Effector CD4-positive, alpha-beta T cell (primary cell): ENCODE data around the gene EGFL6.
"Not testable (repeated sequence)": the region's sequence is repeated elsewhere in the genome, so short reads cannot be mapped to it uniquely, and the experiment has no call there.

Experiments
- DNase-seq: peaks from one replicate; pipeline ENCODE4 v3.0.0-alpha.2; 2020

The EGFL6 gene

DNA sequence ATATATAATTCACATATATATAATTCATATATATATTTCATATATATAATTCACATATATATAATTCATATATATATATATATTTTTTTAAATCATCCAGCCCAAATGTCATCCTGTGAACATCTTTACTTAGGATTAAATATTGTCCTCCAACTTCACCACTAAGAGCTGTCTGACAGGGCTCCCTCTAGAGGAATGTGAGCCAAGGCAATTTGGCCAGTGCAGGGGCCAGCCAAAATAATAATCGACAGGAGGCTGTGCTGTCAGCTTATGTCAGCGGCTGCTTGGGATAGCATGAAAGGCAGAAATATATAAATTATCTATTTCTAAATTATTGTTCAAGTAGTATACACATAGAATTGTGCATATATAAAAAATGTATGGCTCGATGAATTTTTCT, 29.5 kb downstream of the EGFL6 start:
- no peak for DNase-seq

DNA sequence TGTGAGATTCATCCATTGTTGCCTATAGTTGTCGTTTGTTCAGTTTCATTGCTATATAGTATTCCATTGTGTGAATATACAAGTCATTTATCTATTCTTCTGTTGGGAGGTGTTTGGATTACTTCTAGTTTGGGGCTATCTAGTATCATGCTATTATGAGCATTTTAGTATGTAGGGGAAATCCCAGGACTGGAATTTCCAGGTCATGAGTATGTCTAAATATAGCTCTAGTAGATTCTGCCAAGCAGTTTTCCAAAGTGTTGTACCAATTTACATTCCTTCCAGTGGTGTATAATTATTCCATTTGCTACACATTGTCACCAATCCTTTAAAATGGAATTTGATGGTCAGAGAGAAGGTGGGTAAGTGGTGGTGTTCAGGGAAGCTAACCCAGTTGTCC, 30.1 kb downstream of the EGFL6 start:
- no peak for DNase-seq

DNA sequence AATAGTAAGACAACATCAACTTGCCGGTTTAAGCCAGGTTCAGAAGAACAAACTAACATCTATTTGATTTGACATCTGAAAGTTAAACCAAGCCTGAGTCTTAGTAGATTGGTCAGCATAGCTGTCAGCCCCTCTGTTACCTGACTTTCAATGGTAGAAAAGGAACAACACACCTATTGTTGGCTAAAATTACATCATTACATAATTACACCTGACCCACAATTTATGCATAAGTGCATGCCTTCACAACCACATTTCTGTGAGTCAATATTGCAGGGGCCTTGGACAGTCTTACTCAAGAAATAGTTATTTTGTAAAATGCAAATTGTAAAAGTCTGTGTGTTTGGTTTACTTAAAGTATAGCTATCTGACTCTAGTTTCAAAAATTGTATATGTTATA, 36.2 kb downstream of the EGFL6 start:
- no peak for DNase-seq

DNA sequence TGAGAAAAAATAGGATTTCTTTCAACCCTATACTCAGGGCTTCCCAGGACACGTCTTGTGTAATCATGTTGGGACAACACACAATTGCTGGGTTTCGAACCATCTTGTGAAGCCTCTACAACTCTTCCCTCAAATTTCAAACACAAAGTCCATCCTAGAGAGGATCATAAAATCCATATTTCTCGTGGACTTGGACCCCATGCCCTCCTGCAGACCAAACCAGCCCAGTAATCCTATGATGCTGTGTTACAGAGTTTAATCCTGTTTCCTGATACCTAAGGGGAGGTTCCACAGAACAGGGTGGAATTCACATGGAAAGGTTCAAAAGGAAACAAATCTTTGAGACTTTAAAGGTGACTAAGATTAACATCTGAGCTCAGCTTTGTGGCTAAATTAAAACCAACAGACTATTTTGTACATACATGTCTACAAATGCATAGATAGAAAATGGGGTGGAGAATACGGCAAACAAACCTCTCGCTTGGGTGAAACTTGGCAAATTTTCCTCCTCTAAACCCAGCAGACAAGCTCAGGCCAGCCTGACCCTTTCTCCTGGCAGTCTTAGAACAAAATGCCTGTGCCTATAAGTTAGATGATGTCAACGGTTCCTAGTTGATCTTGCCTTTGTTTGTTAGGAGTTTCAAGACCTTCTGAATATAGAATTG, 38.1 kb downstream of the EGFL6 start:
- no peak for DNase-seq

DNA sequence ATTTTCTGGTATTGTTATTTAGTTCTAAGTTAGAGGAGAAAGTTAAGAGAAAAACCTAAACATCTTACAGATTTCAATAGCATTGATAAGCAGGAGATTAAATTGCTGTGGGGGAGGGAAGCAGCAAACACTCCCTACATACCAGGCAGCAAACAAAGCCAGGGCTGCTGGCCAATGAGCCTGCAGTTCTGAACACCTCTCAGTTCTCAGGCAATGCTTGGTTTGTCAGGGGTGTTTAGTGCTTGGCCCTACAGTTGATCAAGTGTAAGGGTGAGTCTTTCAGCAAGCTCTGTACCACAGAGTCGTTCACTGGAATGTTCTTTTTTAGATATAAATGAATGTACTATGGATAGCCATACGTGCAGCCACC, 38.6 kb downstream of the EGFL6 start:
- DNase-seq, result no peak

DNA sequence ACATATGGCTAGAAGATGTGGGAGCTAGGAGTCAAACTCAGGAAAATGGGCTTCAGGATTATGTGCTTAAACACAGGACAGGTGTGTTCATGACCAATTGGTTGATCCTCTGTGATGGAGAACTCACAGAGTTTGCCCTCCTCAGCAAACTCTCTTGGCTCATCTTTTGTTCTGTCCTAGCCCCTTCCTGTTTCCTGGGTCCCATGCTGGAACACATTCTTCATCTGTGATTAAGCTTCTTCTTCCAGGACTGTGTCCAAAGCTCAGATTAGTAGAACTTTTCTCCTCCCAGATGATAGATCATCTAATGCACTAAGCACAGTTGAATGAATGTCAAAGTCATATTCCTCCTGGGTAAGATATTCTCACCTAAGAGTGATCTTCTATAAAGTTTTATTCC, 44.8 kb downstream of the EGFL6 start:
- DNase-seq, result no peak

DNA sequence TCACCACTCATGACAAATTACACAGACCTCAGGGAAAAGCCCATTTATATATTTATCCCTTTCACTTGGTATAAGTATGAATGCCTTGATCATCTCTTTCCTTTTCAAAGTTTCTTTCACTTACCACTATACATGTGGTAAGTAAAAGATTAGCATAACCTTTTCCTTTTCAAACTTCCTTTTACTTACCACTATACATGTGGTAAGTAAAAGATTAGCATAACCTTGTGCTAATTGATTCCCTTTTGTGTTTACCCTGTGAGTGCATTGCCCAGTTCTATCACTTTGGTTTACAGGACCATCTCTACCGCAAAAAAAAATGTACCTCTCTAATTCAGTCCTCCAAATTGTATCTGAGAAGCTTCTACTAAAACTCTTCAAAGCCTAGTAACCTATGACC, 50.8 kb downstream of the EGFL6 start:
- DNase-seq, result no peak

DNA sequence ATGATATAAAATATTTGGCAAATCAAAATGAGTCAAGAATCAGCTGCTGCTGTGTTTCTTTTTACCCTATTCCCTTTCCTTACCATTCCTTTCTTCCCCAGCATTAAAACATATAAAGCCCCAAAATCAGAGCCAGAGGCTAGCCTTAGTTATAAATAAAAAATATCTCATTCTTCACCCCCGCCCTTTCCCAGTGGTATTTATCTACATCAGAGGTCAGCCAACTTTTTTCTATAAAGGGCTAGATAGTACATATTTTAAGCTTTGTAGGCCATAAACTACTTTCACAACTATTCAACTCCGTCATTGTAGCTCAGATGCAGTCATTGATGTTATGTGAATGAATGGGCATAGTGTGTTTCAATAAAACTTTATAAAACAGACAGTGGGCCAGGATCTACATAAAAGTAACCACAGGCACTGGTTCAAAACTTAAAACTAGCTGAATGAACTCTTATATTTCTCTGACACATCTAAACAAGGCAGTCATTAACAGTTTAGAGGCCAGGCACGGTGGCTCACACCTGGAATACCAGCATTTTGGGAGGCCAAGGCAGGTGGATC, 53.1 kb downstream of the EGFL6 start:
- no peak for DNase-seq

DNA sequence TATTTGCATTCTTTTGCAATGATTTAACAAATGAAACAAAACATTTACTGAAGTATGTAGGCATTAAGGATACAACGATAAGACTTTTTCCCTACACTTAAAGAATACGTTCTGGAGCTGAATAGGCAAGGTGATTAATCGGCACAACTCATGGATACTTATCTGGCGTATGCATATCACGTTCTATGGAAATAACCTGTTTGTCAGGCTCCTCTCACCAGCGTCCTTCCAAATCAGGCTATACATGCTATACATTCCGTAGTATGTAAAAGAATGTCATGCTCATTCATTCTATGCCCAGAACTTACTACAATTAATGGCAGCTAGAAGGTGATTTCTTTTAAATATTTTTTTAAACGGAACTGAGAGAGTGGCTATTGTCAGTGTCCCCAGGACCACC, 57.9 kb downstream of the EGFL6 start:
- no peak for DNase-seq

DNA sequence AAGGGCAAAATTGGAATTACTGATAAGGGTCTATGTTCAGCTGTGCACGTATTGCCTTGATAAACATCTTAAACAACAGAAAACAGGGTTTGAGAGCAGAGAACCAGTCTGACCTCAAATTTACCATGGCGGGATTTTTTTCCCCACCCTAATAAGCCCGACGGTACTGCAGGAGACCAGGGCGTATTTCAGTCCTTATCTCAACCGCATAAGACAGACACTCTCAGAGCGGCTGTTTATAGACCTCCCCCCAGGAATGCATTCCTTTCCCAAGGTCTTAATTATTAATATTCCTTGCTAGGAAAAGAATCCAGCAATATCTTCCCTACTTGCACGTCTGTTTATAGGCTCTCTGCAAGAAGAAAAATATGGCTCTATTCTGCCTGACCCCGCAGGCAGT, 67.8 kb downstream of the EGFL6 start:
- not testable (repeated sequence) for DNase-seq

DNA sequence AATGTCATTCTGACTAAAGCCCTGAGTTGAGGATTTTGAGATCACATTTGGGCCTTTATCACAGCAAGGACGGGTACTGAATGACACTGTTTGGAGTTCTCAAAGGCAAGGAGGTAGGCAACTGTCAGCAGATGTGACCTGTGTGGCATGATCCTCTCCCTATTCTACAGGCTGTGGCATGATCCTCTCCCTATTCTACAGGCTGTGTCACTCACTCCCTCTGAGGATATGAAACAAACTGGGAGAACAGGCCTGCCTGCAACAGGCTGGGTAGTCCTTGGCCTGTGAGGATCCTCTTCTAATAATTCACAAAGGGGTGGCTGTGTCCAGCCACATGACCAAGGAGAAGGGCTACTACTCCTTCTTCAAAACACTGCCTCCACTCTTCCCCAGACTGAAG, 68.6 kb downstream of the EGFL6 start:
- DNase-seq, result no peak

DNA sequence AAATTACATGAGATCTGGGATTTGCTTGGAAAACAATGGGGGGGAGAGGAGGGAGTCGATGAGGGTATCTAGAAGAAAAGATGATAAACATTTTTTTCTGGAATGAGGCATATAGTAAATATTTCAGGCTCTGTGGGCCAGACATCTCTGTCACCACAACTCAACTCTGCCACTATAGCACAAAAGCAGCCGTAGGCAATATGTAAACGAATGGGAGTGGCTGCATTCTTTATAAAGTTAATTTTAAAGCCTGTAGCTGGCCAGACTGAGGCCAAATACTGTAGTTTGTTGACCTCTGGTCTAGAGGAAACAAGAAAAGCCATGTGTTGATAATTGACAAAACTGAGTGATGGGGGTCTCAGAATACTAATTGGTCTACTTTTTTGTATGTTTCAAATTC, 69.4 kb downstream of the EGFL6 start:
- DNase-seq, result no peak

DNA sequence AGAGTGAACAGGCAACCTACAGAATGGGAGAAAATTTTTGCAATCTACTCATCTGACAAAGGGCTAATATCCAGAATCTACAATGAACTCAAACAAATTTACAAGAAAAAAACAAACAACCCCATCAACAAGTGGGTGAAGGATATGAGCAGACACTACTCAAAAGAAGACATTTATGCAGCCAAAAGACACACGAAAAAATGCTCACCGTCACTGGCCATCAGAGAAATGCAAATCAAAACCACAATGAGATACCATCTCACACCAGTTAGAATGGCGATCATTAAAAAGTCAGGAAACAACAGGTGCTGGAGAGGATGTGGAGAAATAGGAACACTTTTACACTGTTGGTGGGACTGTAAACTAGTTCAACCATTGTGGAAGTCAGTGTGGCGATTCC, 72.3 kb downstream of the EGFL6 start:
- DNase-seq, result not testable (repeated sequence)

DNA sequence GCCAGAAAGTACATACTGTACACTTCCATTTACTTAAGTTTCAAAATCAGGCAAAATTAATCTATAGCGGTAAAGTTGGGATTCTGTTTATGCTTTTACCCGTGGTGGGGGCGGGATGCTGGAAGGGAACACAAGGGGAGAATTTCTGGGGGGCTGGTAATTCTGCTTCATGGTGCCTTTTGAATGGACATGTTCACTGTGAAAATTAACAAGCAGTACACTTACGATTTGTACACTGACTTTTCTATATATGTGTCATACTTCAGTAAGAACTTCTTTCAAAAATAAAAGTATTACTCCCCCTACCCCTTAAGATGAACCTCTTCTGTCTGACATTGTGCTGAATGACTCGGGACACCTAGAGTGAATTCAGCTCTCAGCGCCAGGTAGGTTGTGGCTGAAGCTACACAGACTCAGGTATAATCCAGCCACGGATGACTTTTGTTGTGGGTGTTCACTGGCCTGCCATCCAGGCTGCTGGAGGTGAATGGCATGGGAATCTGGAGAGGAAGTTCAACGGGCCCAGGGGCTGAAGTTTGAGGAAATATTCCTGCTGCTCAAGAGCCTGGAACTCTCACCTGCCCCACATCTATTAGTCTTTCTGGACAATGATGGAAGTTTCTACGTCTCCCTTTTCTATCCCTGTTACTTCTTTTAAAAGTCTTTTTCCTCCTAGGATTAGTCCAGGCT, 76.2 kb downstream of the EGFL6 start:
- no peak for DNase-seq

DNA sequence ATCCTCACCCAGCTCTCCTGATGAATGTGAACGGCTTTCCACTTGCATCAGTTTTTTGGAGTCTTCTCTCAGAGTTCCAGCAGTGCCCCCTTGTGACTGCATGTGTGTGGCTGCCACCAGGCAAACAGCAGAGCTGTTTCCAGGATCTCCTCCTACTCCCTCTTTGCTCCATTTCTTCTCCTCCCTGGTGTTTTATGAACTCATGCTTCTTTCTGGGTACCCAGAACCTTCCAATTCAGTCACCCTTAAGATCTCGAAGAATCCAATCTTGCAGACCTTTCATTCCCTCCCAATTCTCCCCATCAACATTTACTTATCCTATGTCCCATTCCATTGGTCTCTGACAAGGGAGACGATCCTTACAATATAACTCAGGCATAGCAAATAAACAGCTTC, 76.8 kb downstream of the EGFL6 start:
- peak; percentile 8 for DNase-seq

DNA sequence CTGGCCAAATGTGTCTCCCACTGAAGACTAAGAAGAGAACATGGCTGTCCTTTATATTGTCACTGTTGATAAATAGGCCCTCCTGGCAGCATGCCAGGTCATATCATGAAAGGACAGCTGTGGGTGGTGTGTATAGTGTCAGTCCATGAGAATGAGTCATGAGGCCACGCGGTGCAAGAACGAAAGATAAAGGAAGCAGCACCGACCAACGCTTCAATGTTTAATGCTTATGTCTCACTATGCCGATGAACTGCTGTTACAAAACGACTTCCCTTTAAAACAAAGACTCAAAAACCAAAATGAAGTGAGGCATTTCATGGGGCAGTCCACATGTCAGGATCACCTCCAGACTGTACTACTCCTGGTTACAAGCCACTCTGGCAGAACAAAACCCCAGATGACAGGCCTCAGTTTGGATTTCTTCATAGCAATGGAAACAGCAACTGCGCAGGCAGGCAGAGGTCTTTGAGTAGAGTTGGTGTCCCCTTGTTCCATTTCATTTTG, 78.4 kb downstream of the EGFL6 start:
- DNase-seq, result peak; percentile 59

DNA sequence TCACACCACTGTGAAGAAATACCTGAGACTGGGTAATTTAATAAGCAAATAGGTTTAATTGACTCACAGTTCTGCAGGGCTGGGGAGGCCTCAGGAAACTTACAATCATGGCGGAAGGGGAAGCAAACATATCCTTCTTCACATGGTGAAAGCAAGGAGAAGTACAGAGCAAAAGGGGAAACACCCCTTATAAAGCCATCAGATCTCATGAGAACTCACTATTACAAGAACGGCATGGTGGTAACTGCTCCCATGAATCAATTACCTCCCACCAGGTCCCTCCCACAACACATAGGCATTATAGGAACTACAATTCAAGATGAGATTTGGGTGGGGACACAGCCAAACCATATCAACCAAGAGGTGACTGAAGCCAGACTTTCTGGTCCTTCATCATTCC, 78.9 kb downstream of the EGFL6 start:
- DNase-seq, result not testable (repeated sequence)

DNA sequence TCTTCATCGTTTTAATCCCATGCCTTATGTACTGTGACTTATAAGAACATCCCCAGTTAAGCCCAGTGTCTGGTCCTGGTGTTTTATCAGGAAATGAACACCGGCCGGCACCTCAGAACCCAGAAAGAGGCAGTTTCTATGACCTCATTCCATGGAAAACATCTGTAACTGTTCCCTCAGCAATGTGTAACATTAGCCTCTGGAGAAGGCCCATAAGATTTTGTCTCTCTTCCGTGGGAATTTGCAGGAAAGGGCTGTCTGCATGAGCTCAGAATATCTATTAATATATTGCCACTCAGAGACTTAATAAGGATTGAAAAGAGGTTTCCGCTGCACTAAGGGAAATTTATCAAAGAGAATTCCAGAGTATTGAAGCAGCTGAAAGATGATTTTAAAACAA, 80.4 kb downstream of the EGFL6 start:
- no peak for DNase-seq

DNA sequence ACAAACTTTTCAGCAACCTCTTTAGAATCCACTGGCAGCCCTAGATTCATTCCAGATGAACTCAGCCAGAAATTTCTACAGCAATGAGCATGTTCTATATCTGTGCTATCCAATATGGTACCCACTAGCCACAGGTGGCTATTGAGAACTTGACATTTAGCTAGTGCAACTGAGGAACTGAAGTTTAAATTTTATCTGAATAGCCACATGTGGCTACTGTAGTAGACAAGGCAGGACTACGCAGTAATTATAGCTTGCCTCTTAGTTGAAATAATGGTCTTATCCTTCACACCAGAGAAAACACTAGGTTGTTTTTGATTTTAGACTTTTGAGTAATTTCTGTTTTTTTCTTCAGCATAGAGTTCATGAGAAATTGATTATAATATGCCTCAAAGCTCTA, 80.9 kb downstream of the EGFL6 start:
- no peak for DNase-seq

DNA sequence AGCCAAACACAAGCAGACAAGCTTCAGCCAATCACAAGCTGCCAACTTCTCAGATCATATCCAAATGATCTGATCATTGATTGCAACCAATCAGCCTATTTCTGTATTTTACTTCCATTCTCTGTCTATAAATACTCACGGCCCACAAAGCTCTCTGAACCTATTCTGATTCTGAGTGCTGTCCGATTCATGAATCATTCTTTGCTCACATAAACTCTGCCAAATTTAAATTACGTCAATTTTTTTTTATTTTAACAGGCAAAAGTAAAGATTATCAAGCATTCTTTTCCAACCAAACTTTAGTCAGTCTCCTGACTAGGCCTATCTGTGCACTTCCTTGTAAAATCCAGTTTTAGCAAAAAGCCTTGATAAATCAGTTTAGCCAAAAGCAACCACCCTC, 81.7 kb downstream of the EGFL6 start:
- DNase-seq, result no peak

DNA sequence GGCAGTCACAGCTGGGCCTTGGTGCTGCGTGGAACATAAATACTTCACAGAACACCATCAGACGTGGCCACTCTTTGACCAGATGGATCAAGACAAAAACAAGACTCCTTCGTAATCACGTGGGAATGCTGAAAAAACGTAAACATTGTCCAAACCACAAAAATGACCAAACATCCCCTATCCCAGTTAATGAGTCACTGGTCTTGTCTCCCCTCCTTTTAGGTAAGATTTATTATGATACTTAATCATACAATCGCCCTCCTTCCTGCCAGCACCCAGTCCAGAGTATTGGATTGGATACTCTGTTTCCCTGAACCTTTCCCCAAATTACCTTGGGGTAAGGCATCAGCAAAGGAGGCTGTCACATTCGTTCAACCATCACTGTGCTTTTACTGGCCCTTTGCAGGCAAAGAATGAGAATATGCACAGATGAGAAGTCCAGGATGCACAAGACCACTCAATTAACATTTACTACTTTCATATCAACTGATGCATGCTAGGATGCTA, 82.9 kb downstream of the EGFL6 start:
- DNase-seq, result no peak

DNA sequence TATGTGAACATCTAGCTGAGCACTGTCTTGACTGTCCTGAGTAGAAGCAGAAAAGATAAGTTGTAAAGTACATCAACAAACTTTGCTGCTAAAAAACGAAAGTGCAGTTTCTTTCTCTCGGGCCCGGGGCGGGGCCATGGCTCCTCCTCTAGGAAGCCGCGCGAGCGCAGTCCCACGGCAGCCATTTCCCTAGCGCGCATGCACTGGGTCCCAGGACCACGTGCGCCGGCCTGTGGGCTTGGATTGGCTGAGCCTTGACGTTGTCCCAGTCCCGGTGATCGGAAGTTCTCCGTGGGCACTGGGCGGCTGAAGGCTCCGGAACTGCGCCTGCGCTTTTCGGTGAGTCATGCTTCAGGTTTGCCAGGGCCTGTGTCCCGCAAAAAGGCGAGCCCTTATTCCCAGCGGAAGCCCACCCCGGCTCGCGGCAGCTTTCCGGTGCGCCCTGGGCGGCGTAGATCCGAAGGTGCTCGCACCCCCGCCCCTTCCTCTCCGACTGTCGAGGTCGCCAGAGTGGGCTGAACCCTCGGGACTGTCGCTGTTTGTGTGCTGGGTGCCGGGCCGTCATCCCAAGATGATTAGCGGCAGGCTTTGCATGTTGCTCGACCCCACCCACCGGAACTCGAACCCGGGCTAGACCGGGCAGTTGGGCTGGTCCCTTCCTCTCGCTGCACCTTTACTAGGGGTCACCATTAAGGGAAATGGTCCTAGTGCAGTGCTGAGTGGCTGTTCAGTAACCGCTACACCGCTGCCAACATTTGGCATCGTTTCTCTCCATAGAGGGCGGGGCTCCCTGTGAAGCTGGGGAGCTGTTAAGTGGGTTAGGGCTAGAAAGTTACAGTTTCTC, 83.7 kb downstream of the EGFL6 start, which contains the start of gene TCEANC:
Gene TCEANC (plus strand): TSS at position 292 of the 844 bp plus-strand sequence. CDS start 9,368 bp downstream, outside the sequence.
- peak; percentile 96 for DNase-seq

DNA sequence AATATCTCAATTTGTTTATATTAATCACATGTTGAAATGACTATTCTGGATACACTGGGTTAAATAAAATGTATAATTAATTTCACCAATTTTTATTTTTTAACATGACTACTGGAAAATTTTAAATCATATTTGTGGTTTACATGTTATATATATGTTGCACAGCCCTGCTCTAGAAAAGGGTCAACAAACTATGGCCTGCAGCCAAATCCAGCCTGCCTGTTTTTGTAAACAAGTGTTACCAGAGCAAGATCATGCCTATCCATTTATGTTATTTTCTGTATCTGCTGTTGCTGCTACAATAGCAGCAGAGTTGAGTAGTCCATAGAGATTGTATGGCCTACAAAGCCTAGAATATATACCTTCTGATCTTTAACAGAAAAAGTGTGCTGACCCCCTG, 84.7 kb downstream of the EGFL6 start:
- DNase-seq, result no peak
